ENCODE measurements around the gene MXRA7. TPM values are rescaled to one million over a fixed set of nuclear protein-coding genes. Genes with fewer than 3 reads are reported as not detected.

Gene MXRA7
- total and polyA plus RNA-seq, 4 donors = 4.8 to 22.1 (median 11.3) TPM

- DNase-seq (ENCODE audit: low spot score) = no peak
- H3K27ac ChIP-seq (ENCODE audit: low read depth in 1 of 2, low read length in 2 of 2) = no peak overlapping the region
- peaks cover 0 to 8% (median 3%) of the 10 kb centered on the region in 4 donors for H3K4me1 ChIP-seq (ENCODE audit: control insufficient read depth in 4 of 4, insufficient read depth in 4 of 4, low read length in 3 of 4)
- no peak overlapping the region for H3K4me3 ChIP-seq (ENCODE audit: low read depth in 1 of 3, low read length in 3 of 3)
- WGBS = 96% methylated on average over 6 of the region's 6 CpGs
- H3K36me3 ChIP-seq (ENCODE audit: control insufficient read depth in 4 of 4, insufficient read depth in 3 of 4, low read depth in 1 of 4, low read length in 3 of 4) = no peaks in the 10 kb centered on the region
- TF ChIP-seq SP1 (IDR thresholded peaks at IDR 0.05) (no peak), ATF3 (IDR thresholded peaks at IDR 0.05) (no peak), RXRA (IDR thresholded peaks at IDR 0.05) (no peak)
- H3K27me3 ChIP-seq (ENCODE audit: control insufficient read depth in 4 of 4, insufficient read depth in 4 of 4, low read length in 3 of 4) = no peaks in the 10 kb centered on the region
- H3K9ac ChIP-seq (ENCODE audit: low read depth in 1 of 2, low read length in 2 of 2) = no peak overlapping the region
- H3K9me3 ChIP-seq (ENCODE audit: control insufficient read depth in 4 of 4, low read length in 3 of 4) = no peaks in the 10 kb centered on the region
These were observed 34.1 kb downstream of the MXRA7 start for GRCh38 chr17:76676629-76677028.

- Histone ChIP-seq H3K4me3 (ENCODE audit: low read depth in 1 of 3, low read length in 3 of 3) (no peak overlapping the region), H3K36me3 (ENCODE audit: control insufficient read depth in 4 of 4, insufficient read depth in 3 of 4, low read depth in 1 of 4, low read length in 3 of 4) (no peaks in the 10 kb centered on the region), H3K4me1 (ENCODE audit: control insufficient read depth in 4 of 4, insufficient read depth in 4 of 4, low read length in 3 of 4) (peaks cover 0 to 12% (median 5%) of the 10 kb centered on the region in 4 donors), H3K9ac (ENCODE audit: low read depth in 1 of 2, low read length in 2 of 2) (no peak overlapping the region), H3K9me3 (ENCODE audit: control insufficient read depth in 4 of 4, low read length in 3 of 4) (no peaks in the 10 kb centered on the region), H3K27ac (ENCODE audit: low read depth in 1 of 2, low read length in 2 of 2) (no peak overlapping the region), H3K27me3 (ENCODE audit: control insufficient read depth in 4 of 4, insufficient read depth in 4 of 4, low read length in 3 of 4) (no peaks in the 10 kb centered on the region)
- no peak for DNase-seq (ENCODE audit: low spot score)
- no peak for TF ChIP-seq TAF1 (conservative IDR thresholded peaks at IDR 0.05)
- no peak for TF ChIP-seq CTCF (IDR thresholded peaks at IDR 0.05; ENCODE audit: low read depth, low read length, missing input control)
- 95% methylated on average over 6 of the region's 6 CpGs for WGBS
These were observed 35.1 kb downstream of the MXRA7 start for GRCh38 chr17:76675648-76676047.

GRCh38 chr17:76674600-76674999 is 36.2 kb downstream of the MXRA7 start:
- no peak overlapping the region for H3K4me3 ChIP-seq (ENCODE audit: low read depth in 1 of 3, low read length in 3 of 3)
- TF ChIP-seq JUND (IDR thresholded peaks at IDR 0.05) (no peak), HNF4G (IDR thresholded peaks at IDR 0.05) (no peak), RXRA (IDR thresholded peaks at IDR 0.05) (no peak), HNF4A (conservative IDR thresholded peaks at IDR 0.05) (no peak), TAF1 (conservative IDR thresholded peaks at IDR 0.05) (no peak), REST (IDR thresholded peaks at IDR 0.05) (no peak), FOXA2 (IDR thresholded peaks at IDR 0.05) (no peak), YY1 (IDR thresholded peaks at IDR 0.05) (no peak), MAX (IDR thresholded peaks at IDR 0.05) (no peak), CTCF (IDR thresholded peaks at IDR 0.05; ENCODE audit: low read depth, low read length, missing input control) (no peak), SP1 (IDR thresholded peaks at IDR 0.05) (no peak), FOXA1 (IDR thresholded peaks at IDR 0.05) (no peak)
- WGBS = 99% methylated on average over 5 of the region's 5 CpGs
- H3K9me3 ChIP-seq (ENCODE audit: control insufficient read depth in 4 of 4, low read length in 3 of 4) = no peaks in the 10 kb centered on the region
- H3K36me3 ChIP-seq (ENCODE audit: control insufficient read depth in 4 of 4, insufficient read depth in 3 of 4, low read depth in 1 of 4, low read length in 3 of 4) = no peaks in the 10 kb centered on the region
- no peak overlapping the region for H3K9ac ChIP-seq (ENCODE audit: low read depth in 1 of 2, low read length in 2 of 2)
- H3K27ac ChIP-seq (ENCODE audit: low read depth in 1 of 2, low read length in 2 of 2) = no peak overlapping the region
- DNase-seq (ENCODE audit: low spot score) = no peak
- no peaks in the 10 kb centered on the region for H3K27me3 ChIP-seq (ENCODE audit: control insufficient read depth in 4 of 4, insufficient read depth in 4 of 4, low read length in 3 of 4)
- H3K4me1 ChIP-seq (ENCODE audit: control insufficient read depth in 4 of 4, insufficient read depth in 4 of 4, low read length in 3 of 4) = peaks cover 0 to 12% (median 5%) of the 10 kb centered on the region in 4 donors

Data from liver (tissue), 9 donors.